ENCODE data around the gene MKI67. TPM values are rescaled to one million over a fixed set of nuclear protein-coding genes. Genes with fewer than 3 reads are reported as not detected.
"Not testable (repeated sequence)": the region's sequence is repeated elsewhere in the genome, so short reads cannot be mapped to it uniquely, and the experiment has no call there.

MKI67 gene
- total RNA-seq, 1 donor from 2014 or later, result 5.6 TPM

DNA sequence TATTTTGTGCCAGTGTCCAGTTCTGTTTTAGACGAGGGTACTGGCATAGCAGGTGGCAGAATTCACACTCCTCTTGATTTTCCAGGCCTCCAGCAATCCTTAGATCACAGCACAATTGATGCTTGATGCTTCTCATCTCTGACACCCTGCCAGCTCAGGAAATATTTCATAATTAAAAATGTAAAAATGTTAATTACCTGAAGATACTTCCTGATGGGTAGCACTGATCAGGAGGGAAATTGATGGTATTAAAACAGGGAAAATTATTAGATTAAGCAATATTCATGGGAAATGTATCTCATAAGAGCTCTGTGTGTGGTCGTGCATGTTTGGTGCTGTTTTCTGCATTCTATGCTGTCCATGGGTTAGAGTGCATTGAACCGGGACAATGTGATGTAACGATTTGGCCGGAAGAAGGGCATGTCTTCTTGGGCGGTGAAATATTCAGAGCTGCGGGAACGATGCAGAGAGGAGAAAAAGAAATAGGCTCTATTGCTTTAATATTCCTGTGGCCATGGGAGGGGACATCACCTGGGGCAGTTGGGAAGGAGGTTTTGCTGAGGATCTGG is 43.7 kb upstream of the MKI67 start:
- no peak for DNase-seq (ENCODE audit: low read depth)
- Histone ChIP-seq H3K27me3 (ENCODE audit: control insufficient read depth, insufficient read depth, low read length) (no peaks in the 10 kb centered on the region), H3K36me3 (ENCODE audit: control insufficient read depth, insufficient read depth, low read length) (no peaks in the 10 kb centered on the region), H3K4me3 (ENCODE audit: low read depth, low read length) (no peak overlapping the region)
- TF ChIP-seq, protein P1, sequence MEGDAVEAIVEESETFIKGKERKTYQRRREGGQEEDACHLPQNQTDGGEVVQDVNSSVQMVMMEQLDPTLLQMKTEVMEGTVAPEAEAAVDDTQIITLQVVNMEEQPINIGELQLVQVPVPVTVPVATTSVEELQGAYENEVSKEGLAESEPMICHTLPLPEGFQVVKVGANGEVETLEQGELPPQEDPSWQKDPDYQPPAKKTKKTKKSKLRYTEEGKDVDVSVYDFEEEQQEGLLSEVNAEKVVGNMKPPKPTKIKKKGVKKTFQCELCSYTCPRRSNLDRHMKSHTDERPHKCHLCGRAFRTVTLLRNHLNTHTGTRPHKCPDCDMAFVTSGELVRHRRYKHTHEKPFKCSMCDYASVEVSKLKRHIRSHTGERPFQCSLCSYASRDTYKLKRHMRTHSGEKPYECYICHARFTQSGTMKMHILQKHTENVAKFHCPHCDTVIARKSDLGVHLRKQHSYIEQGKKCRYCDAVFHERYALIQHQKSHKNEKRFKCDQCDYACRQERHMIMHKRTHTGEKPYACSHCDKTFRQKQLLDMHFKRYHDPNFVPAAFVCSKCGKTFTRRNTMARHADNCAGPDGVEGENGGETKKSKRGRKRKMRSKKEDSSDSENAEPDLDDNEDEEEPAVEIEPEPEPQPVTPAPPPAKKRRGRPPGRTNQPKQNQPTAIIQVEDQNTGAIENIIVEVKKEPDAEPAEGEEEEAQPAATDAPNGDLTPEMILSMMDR (IDR thresholded peaks at IDR 0.05; ENCODE audit: insufficient read depth, low read length, poor library complexity, severe bottlenecking), result no peak

- TF ChIP-seq, protein P1 (IDR thresholded peaks at IDR 0.05; ENCODE audit: insufficient read depth, low read length, poor library complexity, severe bottlenecking), result no peak
- no peaks in the 10 kb centered on the region for H3K36me3 ChIP-seq (ENCODE audit: control insufficient read depth, insufficient read depth, low read length)
Observed at GRCh38 chr10:128167926-128168520, 41.8 kb upstream of the MKI67 start.

DNA sequence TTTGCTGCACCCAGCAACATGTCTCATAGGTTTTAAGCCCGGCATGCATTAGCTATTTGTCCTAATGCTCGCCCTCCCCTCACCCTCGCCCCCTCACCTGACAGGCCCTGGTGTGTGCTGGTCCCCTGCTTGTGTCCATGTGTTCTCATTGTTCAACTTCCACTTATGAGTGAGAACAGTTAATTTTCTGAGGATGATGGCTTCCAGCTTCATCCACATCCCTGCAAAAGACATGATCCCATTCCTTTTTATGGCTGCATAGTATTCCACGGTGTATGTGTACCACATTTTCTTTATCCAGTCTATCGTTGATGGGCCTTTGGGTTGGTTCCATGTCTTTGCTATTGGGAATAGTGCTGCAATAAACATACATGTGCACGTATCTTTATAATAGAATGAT is 40.9 kb upstream of the MKI67 start:
- not testable (repeated sequence) for H3K36me3 ChIP-seq (ENCODE audit: control insufficient read depth, insufficient read depth, low read length); H3K27me3 ChIP-seq (ENCODE audit: control insufficient read depth, insufficient read depth, low read length); DNase-seq (ENCODE audit: low read depth); H3K4me3 ChIP-seq (ENCODE audit: low read depth, low read length)

More at GRCh38 chr10:128167926-128168520, 41.8 kb upstream of the MKI67 start:
- no peak for DNase-seq (ENCODE audit: low read depth)
- Histone ChIP-seq H3K4me3 (ENCODE audit: low read depth, low read length) (no peak overlapping the region), H3K27me3 (ENCODE audit: control insufficient read depth, insufficient read depth, low read length) (no peaks in the 10 kb centered on the region)

DNA sequence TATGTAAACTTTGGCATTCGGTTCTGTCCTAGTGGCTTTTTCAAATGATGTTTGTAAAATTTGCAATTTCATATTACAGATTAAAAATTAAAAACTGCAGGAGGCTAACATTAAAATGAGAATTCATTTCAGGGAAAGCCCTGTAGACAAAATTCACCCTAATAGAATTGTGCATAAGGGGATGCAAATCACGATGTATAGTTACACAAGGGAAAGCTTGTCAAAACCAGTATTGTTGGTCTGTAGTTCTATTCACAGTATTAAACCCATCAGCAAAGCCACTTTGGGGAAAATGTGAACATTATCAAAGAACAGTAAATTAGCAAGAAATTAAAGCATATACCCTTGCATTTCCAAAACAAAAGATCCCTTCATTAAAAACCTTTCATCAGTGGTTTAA is 39.9 kb upstream of the MKI67 start:
- Histone ChIP-seq H3K4me3 (ENCODE audit: low read depth, low read length) (no peak overlapping the region), H3K36me3 (ENCODE audit: control insufficient read depth, insufficient read depth, low read length) (no peaks in the 10 kb centered on the region), H3K27me3 (ENCODE audit: control insufficient read depth, insufficient read depth, low read length) (no peaks in the 10 kb centered on the region)
- DNase-seq (ENCODE audit: low read depth), result no peak
- TF ChIP-seq, protein P1 (IDR thresholded peaks at IDR 0.05; ENCODE audit: insufficient read depth, low read length, poor library complexity, severe bottlenecking), result no peak

- no peaks in the 10 kb centered on the region for H3K27me3 ChIP-seq (ENCODE audit: control insufficient read depth, insufficient read depth, low read length)
- no peak overlapping the region for H3K4me3 ChIP-seq (ENCODE audit: low read depth, low read length)
- no peak for DNase-seq (ENCODE audit: low read depth)
- TF ChIP-seq, protein P1 (IDR thresholded peaks at IDR 0.05; ENCODE audit: insufficient read depth, low read length, poor library complexity, severe bottlenecking), result no peak
- H3K36me3 ChIP-seq (ENCODE audit: control insufficient read depth, insufficient read depth, low read length), result no peaks in the 10 kb centered on the region
Observed at GRCh38 chr10:128165536-128165935, 39.3 kb upstream of the MKI67 start.

DNA sequence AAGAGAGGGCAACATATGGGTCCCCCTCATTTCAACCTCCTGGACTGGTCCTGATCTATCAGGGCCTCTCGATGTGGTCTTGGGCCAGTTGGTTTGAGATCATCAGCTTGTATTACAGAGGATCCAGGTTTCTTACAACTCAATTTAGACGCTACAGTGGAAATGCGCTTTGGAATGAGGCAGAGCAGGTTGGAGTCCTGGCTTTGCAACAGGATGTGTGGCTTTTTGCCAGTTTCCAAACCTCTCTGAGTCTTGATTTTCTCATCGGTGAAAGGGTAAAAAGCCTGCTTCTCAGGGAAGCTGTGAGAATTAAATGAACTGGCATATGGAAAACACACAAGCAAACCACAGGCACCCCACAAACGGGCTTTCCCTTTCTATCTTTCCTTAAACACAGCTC is 37.5 kb upstream of the MKI67 start:
- no peak overlapping the region for H3K4me3 ChIP-seq (ENCODE audit: low read depth, low read length)
- no peak for DNase-seq (ENCODE audit: low read depth)
- TF ChIP-seq, protein P1 (IDR thresholded peaks at IDR 0.05; ENCODE audit: insufficient read depth, low read length, poor library complexity, severe bottlenecking), result no peak
- H3K36me3 ChIP-seq (ENCODE audit: control insufficient read depth, insufficient read depth, low read length), result no peaks in the 10 kb centered on the region
- H3K27me3 ChIP-seq (ENCODE audit: control insufficient read depth, insufficient read depth, low read length), result no peaks in the 10 kb centered on the region

Data from kidney epithelial cell (primary cell).